ENCODE data around the gene TIMM17B.
A peak's percentile ranks its signal among the peaks of the same experiment; 100 is the strongest.
"Not testable (repeated sequence)": the region's sequence is repeated elsewhere in the genome, so short reads cannot be mapped to it uniquely, and the experiment has no call there.

TIMM17B gene

GRCh38 chrX:48893556-48894348, 3.8 kb downstream of the TIMM17B start:
- DNase-seq (ENCODE audit: low spot score), result no peak

GRCh38 chrX:48892896-48893295, 4.7 kb downstream of the TIMM17B start:
- DNase-seq (ENCODE audit: low spot score), result no peak

DNA sequence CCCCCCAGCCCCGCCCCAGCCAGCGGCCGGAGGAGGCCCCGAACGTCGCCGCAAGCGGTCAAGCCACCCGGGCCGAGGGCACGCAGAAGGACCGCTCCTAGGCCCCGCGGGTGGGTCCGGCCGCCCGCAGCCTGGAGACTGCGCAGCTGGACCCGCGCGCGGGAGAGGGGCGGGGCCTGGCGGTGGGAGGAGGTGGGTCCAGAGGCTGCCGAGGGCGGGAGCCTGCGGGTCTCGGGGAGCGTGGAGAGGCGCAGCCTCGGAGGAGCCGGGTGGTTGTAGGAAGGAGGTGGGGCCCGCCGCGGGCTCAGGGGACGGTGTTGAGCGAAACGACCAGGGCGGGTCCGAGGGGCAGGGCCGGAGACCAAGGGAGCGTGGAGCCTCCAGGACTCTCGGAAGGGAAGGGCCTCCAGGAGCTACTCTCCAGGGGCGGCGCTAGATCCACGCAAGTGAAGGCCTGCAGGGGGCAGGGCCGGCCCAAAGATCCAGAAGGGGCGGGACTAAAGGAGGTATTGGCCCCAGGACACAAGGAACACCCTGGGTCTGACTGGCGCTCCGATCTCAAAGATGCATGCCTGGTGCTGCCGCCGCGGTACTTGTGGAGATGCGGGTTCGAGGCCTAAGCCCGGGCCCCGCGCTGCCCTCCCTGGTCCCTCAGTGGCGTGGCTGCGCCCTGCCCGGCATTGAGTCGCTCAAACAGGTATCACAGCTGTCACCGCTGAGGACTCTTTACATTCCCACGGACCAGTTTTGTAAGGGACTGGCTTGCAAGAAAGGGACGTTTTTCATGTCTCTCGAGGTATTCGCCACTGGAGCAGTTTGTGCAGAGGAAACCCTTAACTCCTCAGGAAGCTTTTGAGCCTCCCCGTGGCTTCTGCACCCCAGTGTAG, 5.9 kb downstream of the TIMM17B start:
- peak; percentile 66 for DNase-seq (ENCODE audit: low spot score)

- DNase-seq (ENCODE audit: low spot score), result no peak
Measured at GRCh38 chrX:48890934-48891401, 6.6 kb downstream of the TIMM17B start.

- no peak for DNase-seq (ENCODE audit: low spot score)
Measured at GRCh38 chrX:48890296-48890925, 7.2 kb downstream of the TIMM17B start.

- not testable (repeated sequence) for DNase-seq (ENCODE audit: low spot score)
Measured at GRCh38 chrX:48886586-48886985, 11.0 kb downstream of the TIMM17B start.

- no peak for DNase-seq (ENCODE audit: low spot score)
Measured at GRCh38 chrX:48883729-48884128, 13.8 kb downstream of the TIMM17B start.

- DNase-seq (ENCODE audit: low spot score), result not testable (repeated sequence)
Measured at GRCh38 chrX:48876944-48877343, 20.6 kb downstream of the TIMM17B start.

DNA sequence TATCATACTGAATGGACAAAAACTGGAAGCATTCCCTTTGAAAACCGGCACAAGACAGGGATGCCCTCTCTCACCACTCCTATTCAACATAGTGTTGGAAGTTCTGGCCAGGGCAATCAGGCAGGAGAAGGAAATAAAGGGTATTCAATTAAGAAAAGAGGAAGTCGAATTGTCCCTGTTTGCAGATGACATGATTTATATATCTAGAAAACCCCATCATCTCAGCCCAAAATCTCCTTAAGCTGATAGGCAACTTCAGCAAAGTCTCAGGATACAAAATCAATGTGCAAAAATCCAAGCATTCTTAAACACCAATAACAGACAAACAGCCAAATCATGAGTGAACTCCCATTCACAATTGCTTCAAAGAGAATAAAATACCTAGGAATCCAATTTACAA, 25.6 kb downstream of the TIMM17B start:
- not testable (repeated sequence) for DNase-seq (ENCODE audit: low spot score)

- no peak for DNase-seq (ENCODE audit: low spot score)
Measured at GRCh38 chrX:48864210-48864609, 33.4 kb downstream of the TIMM17B start.

GRCh38 chrX:48854898-48855297, 42.7 kb downstream of the TIMM17B start:
- DNase-seq (ENCODE audit: low spot score), result no peak

GRCh38 chrX:48854121-48854804, 43.3 kb downstream of the TIMM17B start:
- DNase-seq (ENCODE audit: low spot score), result not testable (repeated sequence)

DNA sequence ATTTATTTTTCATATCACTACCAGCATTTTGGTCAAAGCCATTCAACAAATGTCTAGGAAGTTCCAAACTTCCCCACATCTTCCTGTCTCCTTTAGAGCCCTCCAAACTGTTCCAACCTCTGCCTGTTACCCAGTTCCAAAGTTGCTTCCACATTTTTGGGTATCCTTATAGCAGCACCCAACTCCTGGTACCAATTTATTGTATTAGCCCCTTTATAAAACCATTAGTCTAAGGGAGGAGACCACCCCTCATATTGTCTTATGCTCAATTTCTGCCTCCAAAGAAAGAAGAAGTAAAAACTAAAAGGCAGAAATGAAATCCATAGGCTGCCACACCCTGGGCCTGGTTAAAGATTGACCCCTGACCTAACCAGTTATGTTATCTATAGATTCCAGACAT, 44.1 kb downstream of the TIMM17B start:
- DNase-seq (ENCODE audit: low spot score), result not testable (repeated sequence)

DNA sequence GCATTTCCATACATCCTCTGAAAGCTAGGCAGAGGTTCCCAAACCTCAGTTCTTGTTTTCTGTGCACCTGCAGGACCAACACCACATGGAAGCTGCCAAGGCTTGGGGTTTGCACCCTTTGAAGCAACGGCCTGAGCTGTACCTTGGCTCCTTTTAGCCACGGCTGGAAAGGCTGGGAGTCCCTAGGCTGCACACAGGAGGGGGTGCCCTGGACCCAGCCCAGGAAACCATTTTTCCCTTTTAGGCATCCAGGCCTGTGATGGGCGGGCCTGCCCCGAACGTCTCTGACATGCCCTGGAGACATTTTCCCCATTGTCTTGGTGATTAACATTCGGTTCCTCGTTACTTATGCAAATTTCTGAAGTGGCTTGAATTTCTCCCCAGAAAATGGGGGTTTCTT, 44.7 kb downstream of the TIMM17B start:
- no peak for DNase-seq (ENCODE audit: low spot score)

DNA sequence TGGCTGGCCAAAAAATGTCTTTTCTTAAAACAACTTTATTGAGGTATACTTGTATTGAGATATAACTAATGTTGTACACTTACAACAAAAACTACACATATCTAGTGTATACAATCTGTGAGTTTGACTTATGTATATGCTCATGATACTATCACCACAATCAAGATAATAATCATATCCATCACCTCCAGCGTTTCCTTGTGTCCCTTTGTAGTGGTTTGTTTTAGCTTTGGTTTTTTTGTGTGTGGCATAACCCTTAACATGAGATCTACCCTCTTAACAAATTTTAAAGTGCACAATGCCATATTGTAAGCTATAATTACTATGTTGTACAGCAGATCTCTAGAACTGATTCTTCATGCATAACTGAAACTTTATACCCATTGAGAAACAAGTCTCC, 48.7 kb downstream of the TIMM17B start:
- no peak for DNase-seq (ENCODE audit: low spot score)

Data from activated CD4-positive, alpha-beta T cell treated with anti-CD3 and anti-CD28 coated beads, Interleukin-2, Interleukin-4, amounts not matched to agents 100 ng/mL and 50 ng/mL, durations not matched to agents 16 hours and 8 hours (primary cell).